ENCODE results near the gene DDX59. TPM values are rescaled to one million over a fixed set of nuclear protein-coding genes. Genes with fewer than 3 reads are reported as not detected.

DDX59 gene
- total and polyA plus RNA-seq, 10 of the 15 experiments (the other 5 are each of a cell fraction or from before 2014, with no cell fraction given), result 17.3 to 42.1 (median 23.6) TPM

- TF ChIP-seq PRDM15 (CRISPR knock-in tag; IDR thresholded peaks at IDR 0.05) (no peak), ZBTB11 (CRISPR knock-in tag; IDR thresholded peaks at IDR 0.05) (no peak), USF1 (IDR thresholded peaks at IDR 0.05; ENCODE audit: borderline replicate concordance, extremely low read length, insufficient read depth, low read depth, low read length) (no peak), MTA2 (IDR thresholded peaks at IDR 0.05; ENCODE audit: low read depth) (no peak), USF2 (IDR thresholded peaks at IDR 0.05; ENCODE audit: borderline replicate concordance, low read depth, low read length) (no peak), NKRF (conservative IDR thresholded peaks at IDR 0.05) (no peak), CTCF (IDR thresholded peaks at IDR 0.05 in 2 of 3, conservative IDR thresholded peaks at IDR 0.05 in 1 of 3; ENCODE audit: control insufficient read depth in 2 of 3, extremely low read depth in 1 of 3, insufficient read depth in 1 of 3, low read depth in 3 of 3, low read length in 3 of 3) (peak in 1 of 3 experiments; percentile 41; a peak in 2 of 6 replicates)
These were observed 35.2 kb downstream of the DDX59 start (continued) for GRCh38 chr1:200634261-200635122.

Measured in GM12878 (cell line).